Renal cortex interstitium (tissue), 11 donors: Measurements from ENCODE around the gene PTPN3. TPM values are rescaled to one million over a fixed set of nuclear protein-coding genes. Genes with fewer than 3 reads are reported as not detected.
"Not testable (repeated sequence)": the region's sequence is repeated elsewhere in the genome, so short reads cannot be mapped to it uniquely, and the experiment has no call there.

Experiments used
- DNase-seq, 11 donors: peaks; one replicate each; pipeline ENCODE4 v3.0.0-alpha.2; 2013; ENCODE audit warnings: low read depth in 9 of 11, low spot score in 4 of 11; ENCODE audit errors: extremely low read depth in 1 of 11
- polyA plus RNA-seq, 3 donors: library from polyadenylated mRNA; unstranded; fragments of 120-200 nt; gene quantifications; one replicate each; pipeline ENCODE4 v1.2.1, GENCODE V29; 2013; ENCODE audit not compliant: insufficient read length in 3 of 3

The PTPN3 gene
- polyA plus RNA-seq, 3 donors = 41.1 to 59.7 (median 54.2) TPM

GRCh38 chr9:109512170-109512756 is 14.2 kb upstream of the PTPN3 start:
- no peak for DNase-seq

DNA sequence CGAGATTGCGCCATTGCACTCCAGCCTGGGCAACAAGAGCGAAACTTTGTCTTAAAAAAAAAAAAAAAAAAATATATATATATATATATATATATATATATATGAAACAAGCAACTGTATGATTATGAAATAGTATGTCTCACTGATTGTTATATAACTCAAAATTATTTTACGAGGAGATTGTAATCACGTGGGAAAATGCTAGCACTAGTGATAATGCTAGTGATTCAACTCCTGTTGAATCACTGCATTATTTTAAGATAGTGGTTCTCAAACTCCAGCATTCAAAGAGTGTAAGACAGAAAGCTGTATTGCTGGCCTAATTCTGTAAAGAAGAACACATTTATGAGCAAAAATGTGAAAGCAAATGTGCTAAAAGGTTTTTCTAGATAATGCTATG is 12.4 kb upstream of the PTPN3 start:
- no peak for DNase-seq

GRCh38 chr9:109510042-109510441 is 11.9 kb upstream of the PTPN3 start:
- not testable (repeated sequence) for DNase-seq

- no peak for DNase-seq
Measured at GRCh38 chr9:109509611-109510010, 11.5 kb upstream of the PTPN3 start.

GRCh38 chr9:109507421-109507838 is 9.3 kb upstream of the PTPN3 start:
- DNase-seq = no peak

DNA sequence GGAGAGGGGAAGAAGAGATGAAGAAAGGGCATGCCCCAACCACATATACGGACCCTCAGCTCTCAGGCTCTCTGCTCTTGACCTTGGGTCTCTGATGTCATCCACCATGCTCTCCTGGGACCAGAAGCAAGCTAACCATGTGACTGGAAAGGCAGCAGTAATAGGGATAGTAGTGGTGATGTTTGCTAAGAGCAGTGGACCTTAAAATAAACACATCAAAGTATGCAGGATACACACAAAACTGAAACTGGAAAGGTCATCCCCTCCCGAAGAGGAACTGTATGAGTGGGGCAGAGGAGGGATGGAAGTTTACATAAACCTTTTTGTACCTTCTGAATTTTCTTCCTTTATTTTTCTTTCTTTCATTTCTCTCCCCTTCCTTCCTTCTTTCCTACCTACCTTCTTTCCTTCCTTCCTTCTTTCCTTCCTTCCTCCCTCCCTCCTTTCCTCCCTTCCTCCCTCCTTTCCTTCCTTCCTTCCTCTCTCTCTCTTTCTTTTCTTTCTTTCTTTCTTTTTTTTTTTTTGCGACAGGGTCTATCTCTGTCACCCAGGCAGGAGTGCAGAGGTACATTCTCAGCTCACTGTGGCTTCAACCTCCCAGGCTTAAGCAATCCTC is 8.1 kb upstream of the PTPN3 start:
- DNase-seq = no peak

DNA sequence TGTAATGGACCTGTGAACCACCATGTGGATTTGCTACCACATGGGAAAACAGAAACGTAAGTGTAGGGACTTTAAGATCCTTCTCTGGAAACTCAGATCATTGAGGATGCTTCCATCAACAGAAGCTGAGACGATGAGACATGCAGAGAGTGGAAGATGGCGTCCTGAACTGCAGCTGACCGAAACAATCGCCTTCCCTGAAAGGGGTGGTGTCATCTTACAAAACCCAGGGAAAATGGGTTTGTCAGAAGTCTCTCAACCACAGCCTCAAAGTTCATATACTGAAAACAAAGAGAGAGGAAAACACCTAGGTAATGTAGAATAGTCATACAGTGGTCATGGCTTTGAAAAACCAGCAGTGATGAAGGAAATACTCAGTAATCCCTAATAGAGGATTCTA is 6.6 kb upstream of the PTPN3 start:
- no peak for DNase-seq

GRCh38 chr9:109500421-109500974 is 2.4 kb upstream of the PTPN3 start:
- no peak for DNase-seq

- peak in 2 of 11 donors; percentile 49 to 52 for DNase-seq
Measured at GRCh38 chr9:109499631-109500410, 1.7 kb upstream of the PTPN3 start.

DNA sequence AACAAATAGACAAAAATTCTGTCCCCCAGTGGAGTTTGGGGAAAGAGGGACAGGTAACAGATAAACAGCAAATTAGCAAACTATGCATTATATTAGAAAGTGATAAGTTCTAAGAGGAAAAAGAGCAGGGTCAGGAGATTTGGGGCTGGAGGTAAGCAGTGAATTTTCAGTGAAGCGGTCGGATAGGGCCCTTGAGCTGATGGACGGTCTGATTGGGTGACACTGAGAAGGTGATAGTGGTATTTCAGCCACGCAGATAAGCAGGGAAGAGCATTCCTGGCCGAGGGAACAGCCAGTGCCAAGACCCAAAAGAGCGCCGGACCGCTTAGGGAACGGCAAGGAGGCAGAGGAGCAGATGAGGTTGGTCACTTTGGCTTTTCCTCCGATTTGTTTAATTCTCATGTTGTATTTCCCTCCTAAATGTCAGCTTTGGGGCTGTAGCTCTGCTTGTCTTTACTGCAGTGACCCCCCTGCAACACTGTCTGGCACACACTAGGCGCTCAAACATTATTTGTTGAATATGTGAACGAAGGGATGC is 1.1 kb upstream of the PTPN3 start:
- no peak for DNase-seq

DNA sequence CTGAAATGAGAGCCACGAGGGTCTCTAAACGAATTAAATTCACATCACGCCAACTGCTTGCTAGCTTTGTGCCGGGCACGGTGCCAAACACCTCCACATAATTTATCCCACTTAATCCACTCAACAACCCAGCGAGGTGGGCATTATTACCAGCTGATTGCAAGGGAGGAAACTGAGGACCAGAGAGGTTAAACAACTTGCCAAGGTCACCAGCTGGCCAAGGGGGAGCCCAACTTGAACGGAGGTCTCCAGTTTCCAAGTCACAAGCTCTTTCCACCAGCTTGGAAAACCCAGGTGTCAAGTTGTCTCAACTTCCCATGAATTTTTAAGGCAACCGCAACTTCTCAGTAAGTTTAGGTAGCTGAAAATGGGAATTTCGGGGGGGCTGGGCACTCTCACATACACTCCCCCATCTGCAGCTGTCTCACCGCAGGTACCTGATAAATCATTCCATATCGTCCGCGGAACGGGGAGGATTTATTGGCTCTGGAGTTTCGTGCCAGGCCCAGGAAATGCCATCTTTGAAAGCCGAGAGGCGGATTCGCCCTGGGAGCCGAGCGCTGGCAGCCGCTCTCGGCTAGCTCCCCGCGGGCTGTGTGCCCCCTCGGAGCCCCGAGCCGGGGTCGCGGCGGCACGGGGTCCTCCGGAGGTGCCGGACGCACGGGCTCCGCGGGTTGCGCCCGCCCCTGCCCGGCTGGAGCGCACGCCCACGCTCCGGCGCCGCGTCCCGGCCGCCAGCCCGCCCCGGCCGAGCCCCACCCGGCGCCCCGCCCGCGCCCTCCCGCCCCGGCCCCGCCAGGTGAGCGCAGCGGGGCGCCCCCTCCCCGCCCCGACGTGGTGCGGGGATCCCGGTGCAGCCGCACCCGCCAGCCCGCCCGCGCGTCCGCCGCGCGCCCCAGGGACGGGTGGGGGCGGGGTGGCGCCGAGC is 617 bp downstream of the PTPN3 start:
- peak in 1 of 11 donors; percentile 46 for DNase-seq

DNA sequence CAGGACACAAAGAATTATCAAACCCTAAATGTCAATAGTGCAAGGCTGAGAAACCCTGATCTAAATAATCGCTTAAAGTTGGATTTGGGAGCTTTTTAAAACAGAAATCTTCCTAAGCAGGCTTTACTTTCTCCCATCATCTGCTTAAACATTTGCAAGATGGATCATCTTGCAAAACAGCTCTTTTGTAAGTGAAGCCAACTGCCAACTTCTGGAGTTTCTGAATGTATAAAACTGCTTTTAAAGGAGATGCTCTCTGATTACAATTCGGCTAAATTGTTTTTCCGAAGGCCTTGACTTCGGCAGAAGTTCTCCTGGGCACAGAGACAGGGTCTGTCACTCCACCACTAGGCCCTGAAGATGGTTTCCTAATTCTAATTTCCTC is 1.3 kb downstream of the PTPN3 start:
- no peak for DNase-seq

GRCh38 chr9:109496218-109496617 is 1.9 kb downstream of the PTPN3 start:
- DNase-seq = peak in 1 of 11 donors; percentile 53

- DNase-seq = no peak
Measured at GRCh38 chr9:109493648-109494047, 4.5 kb downstream of the PTPN3 start.

- DNase-seq = no peak
Measured at GRCh38 chr9:109491590-109491989, 6.5 kb downstream of the PTPN3 start.

- DNase-seq = no peak
Measured at GRCh38 chr9:109488791-109489492, 9.2 kb downstream of the PTPN3 start.

GRCh38 chr9:109488351-109488750 is 9.8 kb downstream of the PTPN3 start:
- DNase-seq = no peak

DNA sequence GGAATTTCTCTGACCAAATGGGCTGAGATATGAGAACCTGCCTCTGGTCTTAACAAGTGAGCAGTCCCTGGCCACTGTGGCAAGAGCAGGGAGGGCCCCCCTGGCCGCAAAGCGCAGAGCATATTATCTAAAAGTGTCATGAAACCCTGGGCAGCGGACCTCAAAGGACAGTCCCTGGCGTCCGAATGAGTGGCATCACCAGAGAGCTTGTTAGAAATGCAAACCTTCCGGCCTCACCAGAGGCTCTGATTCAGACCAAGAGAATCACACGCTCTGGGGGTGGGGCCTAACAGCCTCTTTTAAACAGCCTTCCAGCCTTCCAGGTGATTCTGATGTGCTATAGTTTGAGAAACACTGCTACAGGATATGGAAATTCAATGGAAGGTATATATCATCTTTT is 10.9 kb downstream of the PTPN3 start:
- no peak for DNase-seq
